Activated CD8-positive, alpha-beta memory T cell treated with anti-CD3 and anti-CD28 coated beads, Interleukin-2, amount 10 ng/mL, durations not matched to agents 7 days and 5 days (primary cell): Measurements from ENCODE around the gene PDPR. TPM values are rescaled to one million over a fixed set of nuclear protein-coding genes. Genes with fewer than 3 reads are reported as not detected.
"Not testable (repeated sequence)": the region's sequence is repeated elsewhere in the genome, so short reads cannot be mapped to it uniquely, and the experiment has no call there.

Experiments
- ATAC-seq: fragments of 150-1000 bp; cut with Tn5 transposase; one replicate; pipeline ENCODE4 v1.10.0; 2021; ENCODE audit warnings: moderate library complexity
- CTCF ChIA-PET: fragments of 350-600 bp; sonication (Branson Sonifier 250); formaldehyde crosslinking; loops from one replicate; lab custom pipeline; 2021; ENCODE audit warnings: antibody characterized with exemption; lab: Charles Lee
- DNase-seq: peaks from one replicate; pipeline ENCODE4 v3.0.0-alpha.2; 2020
- H3K27ac Mint-ChIP-seq: one replicate; pipeline ENCODE4 v1.8.0; 2021; ENCODE audit warnings: mild to moderate bottlenecking, mixed read lengths
- H3K27me3 Mint-ChIP-seq: one replicate; pipeline ENCODE4 v1.8.0; 2021; ENCODE audit warnings: mixed read lengths
- H3K36me3 Mint-ChIP-seq: one replicate; pipeline ENCODE4 v1.8.0; 2021; ENCODE audit warnings: mild to moderate bottlenecking, mixed read lengths
- H3K4me1 Mint-ChIP-seq: one replicate; pipeline ENCODE4 v1.8.0; 2021; ENCODE audit warnings: mixed read lengths
- H3K4me3 Mint-ChIP-seq: one replicate; pipeline ENCODE4 v1.8.0; 2021; ENCODE audit warnings: mild to moderate bottlenecking, moderate library complexity, mixed read lengths
- H3K9me3 Mint-ChIP-seq: one replicate; pipeline ENCODE4 v1.8.0; 2022; ENCODE audit warnings: low read depth, mixed read lengths
- total RNA-seq, 2 experiments: library from RNA; stranded (reverse); gene quantifications; one replicate each; pipeline ENCODE4 v1.2.3, GENCODE V29; 2021

The PDPR gene
- total RNA-seq, 2 experiments from 2014 or later = 18.2 to 20.3 TPM

DNA sequence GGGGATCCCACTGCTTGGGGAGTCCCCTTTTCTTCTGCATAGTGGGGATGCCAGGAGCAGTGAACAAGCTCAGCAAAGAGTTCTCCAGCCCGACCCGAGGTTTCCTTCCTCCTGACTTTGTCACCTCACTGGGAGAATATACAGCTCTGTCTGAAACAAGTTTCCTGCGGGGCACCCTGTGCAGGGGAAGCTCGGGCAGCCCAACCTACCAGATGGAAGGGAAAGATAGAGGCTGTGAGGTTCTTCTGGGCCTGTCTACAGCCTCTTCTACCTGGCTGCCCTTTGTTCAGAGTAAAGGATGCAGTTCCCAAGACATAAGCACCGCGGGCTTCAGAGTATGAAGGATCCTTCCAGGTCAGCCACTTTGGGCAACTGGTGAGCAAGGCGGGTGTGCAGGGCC lies 83.5 kb downstream of the PDPR start:
- H3K9me3 Mint-ChIP-seq, ATAC-seq, H3K36me3 Mint-ChIP-seq, DNase-seq, H3K27ac Mint-ChIP-seq, H3K27me3 Mint-ChIP-seq, H3K4me1 Mint-ChIP-seq, CTCF ChIA-PET, H3K4me3 Mint-ChIP-seq: not testable (repeated sequence)

DNA sequence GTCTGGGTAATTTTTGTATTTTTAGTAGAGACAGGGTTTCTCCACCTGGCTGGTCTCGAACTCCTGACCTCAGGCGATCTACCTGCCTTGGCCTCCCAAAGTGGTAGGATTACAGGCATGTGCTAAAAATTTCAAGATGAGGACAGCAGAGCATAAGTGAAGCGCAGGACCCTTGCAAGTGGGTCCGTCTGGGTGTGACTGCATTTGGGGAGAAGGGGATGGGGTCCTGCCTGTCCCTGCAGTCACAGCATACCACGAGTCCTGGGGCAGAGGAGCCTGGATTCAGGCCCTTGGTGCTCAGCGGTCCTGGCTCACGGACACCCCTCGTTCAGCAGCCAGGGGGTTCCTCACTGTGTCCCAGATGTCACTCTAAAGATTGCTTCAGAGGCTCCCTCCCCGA lies 84.1 kb downstream of the PDPR start:
- H3K36me3 Mint-ChIP-seq, DNase-seq, H3K9me3 Mint-ChIP-seq, CTCF ChIA-PET, H3K4me1 Mint-ChIP-seq, H3K27me3 Mint-ChIP-seq, ATAC-seq, H3K4me3 Mint-ChIP-seq, H3K27ac Mint-ChIP-seq: not testable (repeated sequence)

DNA sequence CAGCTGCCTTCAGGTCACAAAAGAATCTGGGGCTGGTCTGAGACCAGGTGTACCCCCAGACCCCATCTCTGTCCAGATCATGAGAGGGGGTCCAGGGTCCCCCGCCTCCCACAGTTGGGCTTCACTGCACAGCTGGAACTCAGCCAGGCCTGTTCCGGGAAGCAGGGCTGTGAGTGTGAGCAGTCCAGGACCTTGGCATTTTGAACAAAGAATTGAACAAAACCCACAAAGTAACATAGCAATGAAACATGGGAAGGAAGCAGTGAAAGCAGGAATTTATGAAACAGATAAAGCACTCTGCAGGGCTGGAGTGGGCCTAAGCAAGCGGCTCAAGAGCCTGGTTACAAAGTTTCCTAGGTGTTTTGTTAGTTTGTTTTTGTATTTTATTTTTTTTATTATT lies 84.5 kb downstream of the PDPR start:
- H3K27me3 Mint-ChIP-seq, H3K9me3 Mint-ChIP-seq, CTCF ChIA-PET, ATAC-seq, H3K4me3 Mint-ChIP-seq, DNase-seq, H3K4me1 Mint-ChIP-seq, H3K36me3 Mint-ChIP-seq, H3K27ac Mint-ChIP-seq: not testable (repeated sequence)

DNA sequence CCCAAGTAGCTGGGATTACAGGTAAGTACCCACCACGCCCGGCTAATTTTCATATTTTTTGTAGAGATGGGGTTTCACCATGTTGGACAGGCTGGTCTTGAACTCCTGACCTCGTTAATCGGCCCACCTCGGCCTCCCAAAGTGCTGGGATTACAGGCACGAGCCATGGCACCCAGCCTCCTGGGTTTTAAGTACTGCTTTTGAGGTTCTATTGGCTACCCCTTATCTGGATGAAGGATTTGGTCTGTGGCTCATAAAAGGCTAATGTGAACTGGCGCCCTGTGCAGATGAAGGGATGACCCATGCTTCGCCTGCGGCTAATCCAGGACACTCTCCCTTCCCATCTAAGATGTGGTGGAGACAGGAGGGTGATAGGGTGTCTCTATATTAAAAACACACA lies 85.0 kb downstream of the PDPR start:
- H3K36me3 Mint-ChIP-seq, H3K27me3 Mint-ChIP-seq, ATAC-seq, CTCF ChIA-PET, DNase-seq, H3K4me3 Mint-ChIP-seq, H3K27ac Mint-ChIP-seq, H3K9me3 Mint-ChIP-seq, H3K4me1 Mint-ChIP-seq: not testable (repeated sequence)

DNA sequence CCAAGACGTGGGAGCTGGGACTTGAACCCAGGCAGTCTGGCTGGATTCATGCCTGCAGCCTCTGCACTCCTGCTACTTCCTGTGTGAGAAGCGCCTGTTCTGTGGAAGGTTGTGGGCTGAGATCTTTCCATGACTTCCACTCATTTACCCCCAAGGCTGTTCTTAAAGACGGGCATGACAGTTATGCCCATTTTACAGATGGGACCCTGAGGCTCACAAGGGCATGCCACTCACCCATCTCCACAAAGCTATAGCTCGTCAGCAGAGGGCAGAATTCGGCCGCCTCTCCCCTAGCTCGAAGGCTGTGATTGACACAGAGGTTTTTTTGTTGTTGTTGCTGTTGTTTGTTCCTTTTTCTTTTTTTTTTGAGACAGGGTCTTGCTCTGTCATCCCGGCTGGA lies 85.9 kb downstream of the PDPR start:
- H3K4me1 Mint-ChIP-seq, H3K9me3 Mint-ChIP-seq, CTCF ChIA-PET, H3K27me3 Mint-ChIP-seq, H3K36me3 Mint-ChIP-seq, DNase-seq, ATAC-seq, H3K27ac Mint-ChIP-seq, H3K4me3 Mint-ChIP-seq: not testable (repeated sequence)

DNA sequence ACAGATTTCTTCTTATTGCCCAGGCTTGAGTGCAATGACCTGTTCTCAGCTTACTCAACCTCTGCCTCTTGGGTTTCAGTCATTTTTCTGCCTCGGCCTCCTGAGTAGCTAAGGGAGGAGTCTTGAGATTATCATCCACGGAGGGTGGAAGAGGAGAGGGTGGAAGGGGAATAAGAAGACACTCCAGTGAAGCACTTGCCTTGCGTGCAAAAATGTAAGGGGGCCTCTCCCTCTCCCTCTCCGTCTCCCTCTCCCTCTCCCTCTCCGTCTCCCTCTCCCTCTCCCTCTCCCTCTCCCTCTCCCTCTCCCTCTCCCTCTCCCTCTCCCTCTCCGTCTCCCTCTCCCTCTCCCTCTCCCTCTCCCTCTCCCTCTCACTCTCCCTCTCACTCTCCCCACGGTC lies 89.4 kb downstream of the PDPR start:
- DNase-seq, H3K27me3 Mint-ChIP-seq, ATAC-seq, H3K4me3 Mint-ChIP-seq, CTCF ChIA-PET, H3K27ac Mint-ChIP-seq, H3K9me3 Mint-ChIP-seq, H3K4me1 Mint-ChIP-seq: not testable (repeated sequence)
- peaks cover 17% of the 10 kb centered on the region for H3K36me3 Mint-ChIP-seq

DNA sequence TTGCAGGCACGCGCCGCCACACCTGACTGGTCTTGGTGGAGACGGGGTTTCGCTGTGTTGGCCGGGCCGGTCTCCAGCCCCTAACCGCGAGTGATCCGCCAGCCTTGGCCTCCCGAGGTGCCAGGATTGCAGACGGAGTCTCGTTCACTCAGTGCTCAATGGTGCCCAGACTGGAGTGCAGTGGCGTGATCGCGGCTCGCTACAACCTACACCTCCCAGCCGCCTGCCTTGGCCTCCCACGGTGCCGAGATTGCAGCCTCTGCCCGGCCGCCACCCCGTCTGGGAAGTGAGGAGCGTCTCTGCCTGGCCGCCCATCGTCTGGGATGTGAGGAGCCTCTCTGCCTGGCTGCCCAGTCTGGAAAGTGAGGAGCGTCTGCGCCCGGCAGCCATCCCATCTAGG lies 89.9 kb downstream of the PDPR start:
- H3K9me3 Mint-ChIP-seq, H3K4me1 Mint-ChIP-seq, H3K4me3 Mint-ChIP-seq, H3K27ac Mint-ChIP-seq, CTCF ChIA-PET, H3K27me3 Mint-ChIP-seq, DNase-seq, ATAC-seq: not testable (repeated sequence)
- H3K36me3 Mint-ChIP-seq = peaks cover 17% of the 10 kb centered on the region

DNA sequence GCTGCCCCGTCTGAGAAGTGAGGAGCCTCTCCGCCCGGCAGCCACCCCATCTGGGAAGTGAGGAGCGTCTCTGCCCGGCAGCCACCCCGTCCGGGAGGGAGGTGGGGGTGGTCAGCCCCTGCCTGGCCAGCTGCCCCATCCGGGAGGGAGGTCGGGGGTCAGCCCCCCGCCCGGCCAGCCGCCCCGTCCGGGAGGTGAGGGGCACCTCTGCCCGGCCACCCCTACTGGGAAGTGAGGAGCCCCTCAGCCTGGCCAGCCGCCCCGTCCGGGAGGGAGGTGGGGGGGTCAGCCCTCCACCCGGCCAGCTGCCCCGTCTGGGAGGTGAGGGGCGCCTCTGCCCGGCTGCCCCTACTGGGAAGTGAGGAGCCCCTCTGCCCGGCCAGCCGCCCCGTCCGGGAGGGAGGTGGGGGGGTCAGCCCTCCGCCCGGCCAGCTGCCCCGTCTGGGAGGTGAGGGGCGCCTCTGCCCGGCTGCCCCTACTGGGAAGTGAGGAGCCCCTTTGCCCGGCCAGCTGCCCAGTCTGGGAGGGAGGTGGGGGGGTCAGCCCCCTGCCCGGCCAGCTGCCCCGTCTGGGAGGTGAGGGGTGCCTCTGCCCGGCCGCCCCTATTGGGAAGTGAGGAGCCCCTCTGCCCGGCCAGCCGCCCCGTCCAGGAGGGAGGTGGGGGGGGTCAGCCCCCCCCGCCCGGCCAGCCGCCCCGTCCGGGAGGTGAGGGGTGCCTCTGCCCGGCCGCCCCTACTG lies 90.7 kb downstream of the PDPR start:
- DNase-seq, H3K27me3 Mint-ChIP-seq, CTCF ChIA-PET, H3K9me3 Mint-ChIP-seq, H3K4me1 Mint-ChIP-seq, H3K4me3 Mint-ChIP-seq, ATAC-seq, H3K27ac Mint-ChIP-seq: not testable (repeated sequence)
- peaks cover 21% of the 10 kb centered on the region for H3K36me3 Mint-ChIP-seq

DNA sequence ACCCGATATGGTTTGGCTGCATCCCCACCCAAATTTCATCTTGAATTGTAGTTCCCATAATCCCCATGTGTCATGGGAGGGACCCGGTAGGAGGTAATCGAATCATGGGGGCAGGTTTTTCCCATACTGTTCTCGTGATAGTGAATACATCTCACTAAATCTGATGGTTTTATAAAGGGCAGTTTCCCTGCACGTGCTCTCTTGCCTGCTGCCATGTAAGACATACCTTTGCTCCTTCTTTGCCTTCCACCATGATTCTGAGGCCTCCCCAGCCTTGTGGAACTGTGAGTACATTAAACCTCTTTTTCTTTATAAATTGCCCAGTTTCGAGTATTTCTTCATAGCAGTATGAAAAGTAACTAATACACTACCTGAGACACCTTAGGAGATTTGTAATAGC lies 92.2 kb downstream of the PDPR start:
- H3K27ac Mint-ChIP-seq, H3K27me3 Mint-ChIP-seq, H3K9me3 Mint-ChIP-seq, CTCF ChIA-PET, H3K4me3 Mint-ChIP-seq, H3K4me1 Mint-ChIP-seq, DNase-seq, ATAC-seq: not testable (repeated sequence)
- peaks cover 26% of the 10 kb centered on the region for H3K36me3 Mint-ChIP-seq

Other genes starting within 250 kb of the PDPR start
- under 1 TPM; 0.29 to 0.61 TPM for gene CLEC18A, start 163.0 kb upstream of the PDPR start, total RNA-seq
- under 1 TPM; 0.14 to 0.20 TPM for gene CLEC18C, start 59.5 kb downstream of the PDPR start, total RNA-seq
- gene EXOSC6, start 137.6 kb downstream of the PDPR start, total RNA-seq = 10 to 100 TPM; 32.2 to 33.5 TPM
- gene AARS1, start 175.2 kb downstream of the PDPR start, total RNA-seq = 100 to 1,000 TPM; 117 to 147 TPM
- gene DDX19B, start 184.9 kb downstream of the PDPR start, total RNA-seq = 10 to 100 TPM; 32.9 to 34.8 TPM
- 10 to 100 TPM; 33.9 to 46.0 TPM for gene DDX19A, start 232.6 kb downstream of the PDPR start, total RNA-seq